Mucosa of descending colon (tissue), 3 donors: ENCODE measurements around the gene HSPA12A. TPM values are rescaled to one million over a fixed set of nuclear protein-coding genes. Genes with fewer than 3 reads are reported as not detected.

ENCODE experiments used
- ATAC-seq: fragments of 200-7000 bp; cut with Tn5 transposase; one replicate; pipeline ENCODE4 v1.9.1; 2020; ENCODE audit warnings: mild to moderate bottlenecking, moderate library complexity
- DNase-seq, 3 donors: peaks; one replicate each; pipeline ENCODE4 v3.0.0-alpha.2; 2020
- H3K36me3 ChIP-seq: fragments of 200-600 bp; one replicate; pipeline ENCODE4 v1.8.0; 2021; ENCODE audit warnings: low read depth, mild to moderate bottlenecking
- H3K4me1 ChIP-seq: fragments of 200-600 bp; one replicate; pipeline ENCODE4 v1.8.0; 2021; ENCODE audit warnings: low read depth, mild to moderate bottlenecking
- H3K4me3 ChIP-seq: fragments of 200-600 bp; one replicate; pipeline ENCODE4 v1.8.0; 2021; ENCODE audit warnings: mild to moderate bottlenecking
- H3K9me3 ChIP-seq: fragments of 200-600 bp; one replicate; pipeline ENCODE4 v1.8.0; 2021; ENCODE audit warnings: mild to moderate bottlenecking
- intact Hi-C, 2 donors: fragments of 100-400 bp; cut with DNase I in 1 of 2; cut with micrococcal nuclease in 1 of 2; formaldehyde crosslinking; loops; one replicate each; pipeline versions ENCODE4 v1.11.0 to v1.11.1; 2022; cut with DNase I, micrococcal nuclease
- total RNA-seq, 3 donors: library from RNA; stranded (reverse); fragmentation: NEBNext Ultra II Directional in 2 of 3; extraction: Animal tissue kit (Norgen Biotek cat#: 25700) in 2 of 3; gene quantifications; one replicate each; pipeline versions ENCODE4 v1.2.1 to v1.2.4, GENCODE V29; 2021 to 2023
- TF ChIP-seq, protein P1 (sequence below): fragments of 200-600 bp; IDR thresholded peaks from one replicate; pipeline ENCODE4 v1.8.0; 2022; ENCODE audit warnings: antibody characterized with exemption, mild to moderate bottlenecking
- donor health status: DM: no; HTN: no; CAD: no; lungs with moderate emphysema.
- donor health status: DM: no; HTN: no; CAD: no.
- donor health status: DM: no; HTN: yes; CAD: no.

Gene HSPA12A
- total RNA-seq, 3 donors from 2014 or later: 7.7 to 20.6 (median 8.8) TPM

DNA sequence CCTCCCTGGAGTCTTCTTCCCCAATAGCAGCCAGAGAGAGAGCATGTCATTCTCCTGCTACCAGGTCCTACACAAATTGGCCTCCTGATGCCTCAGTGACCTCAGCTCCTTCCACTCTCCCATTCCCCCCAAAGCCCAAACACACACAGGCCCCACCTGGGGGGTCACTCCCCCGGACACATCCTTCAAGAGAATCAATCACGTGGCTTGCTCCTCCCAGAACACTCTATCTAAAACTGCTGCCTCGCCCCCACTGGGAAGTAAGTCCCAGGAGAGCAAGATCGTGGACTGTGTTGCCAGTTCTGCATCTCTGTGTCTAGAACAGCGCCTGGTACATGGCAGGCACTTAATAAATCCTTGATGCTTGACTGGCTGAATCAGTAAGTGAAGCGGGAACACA, 2.5 kb upstream of the HSPA12A start:
- H3K4me3 ChIP-seq: no peak overlapping the region
- ATAC-seq: no peak
- intact Hi-C loops: no loop called here
- no peaks in the 10 kb centered on the region for H3K36me3 ChIP-seq
- TF ChIP-seq, protein P1, sequence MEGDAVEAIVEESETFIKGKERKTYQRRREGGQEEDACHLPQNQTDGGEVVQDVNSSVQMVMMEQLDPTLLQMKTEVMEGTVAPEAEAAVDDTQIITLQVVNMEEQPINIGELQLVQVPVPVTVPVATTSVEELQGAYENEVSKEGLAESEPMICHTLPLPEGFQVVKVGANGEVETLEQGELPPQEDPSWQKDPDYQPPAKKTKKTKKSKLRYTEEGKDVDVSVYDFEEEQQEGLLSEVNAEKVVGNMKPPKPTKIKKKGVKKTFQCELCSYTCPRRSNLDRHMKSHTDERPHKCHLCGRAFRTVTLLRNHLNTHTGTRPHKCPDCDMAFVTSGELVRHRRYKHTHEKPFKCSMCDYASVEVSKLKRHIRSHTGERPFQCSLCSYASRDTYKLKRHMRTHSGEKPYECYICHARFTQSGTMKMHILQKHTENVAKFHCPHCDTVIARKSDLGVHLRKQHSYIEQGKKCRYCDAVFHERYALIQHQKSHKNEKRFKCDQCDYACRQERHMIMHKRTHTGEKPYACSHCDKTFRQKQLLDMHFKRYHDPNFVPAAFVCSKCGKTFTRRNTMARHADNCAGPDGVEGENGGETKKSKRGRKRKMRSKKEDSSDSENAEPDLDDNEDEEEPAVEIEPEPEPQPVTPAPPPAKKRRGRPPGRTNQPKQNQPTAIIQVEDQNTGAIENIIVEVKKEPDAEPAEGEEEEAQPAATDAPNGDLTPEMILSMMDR: no peak
- peaks cover 9% of the 10 kb centered on the region for H3K4me1 ChIP-seq
- DNase-seq: no peak
- H3K9me3 ChIP-seq: no peaks in the 10 kb centered on the region

DNA sequence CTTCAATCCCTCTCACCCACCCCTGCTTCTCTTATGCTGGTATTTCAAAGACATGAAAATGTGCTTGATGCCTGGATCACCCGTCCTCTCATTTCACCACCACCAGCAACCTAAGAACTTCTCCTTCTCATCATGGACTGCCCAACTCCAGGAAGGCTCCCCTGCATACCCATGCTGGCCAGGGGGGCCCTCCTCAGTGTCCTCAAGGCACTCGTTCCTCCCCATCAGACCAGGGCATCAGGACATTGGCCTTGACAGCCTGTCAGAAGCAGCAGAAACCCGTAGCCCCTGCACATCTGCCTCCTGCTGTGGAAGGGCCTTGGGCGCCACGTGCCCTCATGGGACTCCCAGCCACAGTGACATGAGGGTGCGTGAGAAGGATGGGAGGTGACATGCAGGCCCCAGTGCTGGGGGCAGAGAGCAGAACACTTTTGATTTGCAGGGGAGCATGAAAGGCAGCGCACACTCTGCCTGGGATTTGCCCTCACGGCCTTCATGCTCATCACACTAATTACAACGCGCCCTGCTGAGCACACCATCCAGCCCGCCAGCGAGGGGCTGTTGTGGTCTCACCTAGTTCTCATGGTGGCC, 1.9 kb upstream of the HSPA12A start:
- intact Hi-C loops: no loop called here
- H3K4me1 ChIP-seq: peaks cover 9% of the 10 kb centered on the region

DNA sequence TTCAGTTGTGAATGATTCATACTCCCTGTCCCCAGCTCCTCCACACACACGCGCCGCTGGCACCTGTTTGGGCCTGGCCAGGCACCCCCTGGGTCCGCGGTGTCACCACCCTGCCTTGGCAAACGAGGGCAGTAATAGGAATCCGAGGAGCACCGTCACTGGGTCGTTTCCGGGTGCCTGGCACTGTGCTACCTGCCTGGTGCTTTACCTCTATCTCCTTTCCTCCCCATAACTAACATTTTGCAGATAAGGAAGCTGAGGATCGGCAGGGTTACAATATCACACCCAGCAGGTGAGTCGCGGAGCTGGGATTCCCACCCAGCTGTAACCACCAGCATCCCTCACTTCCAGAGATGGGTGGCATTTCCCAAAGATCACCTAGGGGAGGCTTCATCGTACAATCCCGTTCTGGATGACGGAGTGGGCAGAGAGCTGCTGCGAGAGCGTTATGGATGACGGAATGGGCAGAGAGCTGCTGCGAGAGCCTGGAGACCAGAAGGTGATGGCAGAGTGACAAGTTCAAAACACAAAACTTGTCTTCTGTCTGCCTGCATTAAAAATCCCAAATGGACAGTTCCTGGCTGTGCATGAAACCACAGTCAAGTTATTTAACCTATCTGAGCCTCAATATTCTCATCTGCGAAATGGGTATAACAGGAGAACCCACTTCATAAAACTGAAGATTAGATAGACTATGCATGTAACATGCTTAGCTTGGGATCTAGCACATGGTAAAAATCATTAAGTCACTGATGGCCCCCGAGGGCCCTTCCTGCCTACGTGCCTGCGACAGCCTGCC, 1.1 kb upstream of the HSPA12A start:
- peaks cover 9% of the 10 kb centered on the region for H3K4me1 ChIP-seq
- DNase-seq (no peak), ATAC-seq (no peak)
- no peaks in the 10 kb centered on the region for H3K9me3 ChIP-seq
- no peaks in the 10 kb centered on the region for H3K36me3 ChIP-seq
- TF ChIP-seq, protein P1: no peak
- peak overlapping the region; percentile 24 for H3K4me3 ChIP-seq
- intact Hi-C loops: no loop called here

More for the DNA sequence above, 1.9 kb upstream of the HSPA12A start:
- no peaks in the 10 kb centered on the region for H3K36me3 ChIP-seq
- H3K9me3 ChIP-seq: no peaks in the 10 kb centered on the region
- ATAC-seq (no peak), DNase-seq (no peak)
- TF ChIP-seq, protein P1: no peak
- H3K4me3 ChIP-seq: no peak overlapping the region

DNA sequence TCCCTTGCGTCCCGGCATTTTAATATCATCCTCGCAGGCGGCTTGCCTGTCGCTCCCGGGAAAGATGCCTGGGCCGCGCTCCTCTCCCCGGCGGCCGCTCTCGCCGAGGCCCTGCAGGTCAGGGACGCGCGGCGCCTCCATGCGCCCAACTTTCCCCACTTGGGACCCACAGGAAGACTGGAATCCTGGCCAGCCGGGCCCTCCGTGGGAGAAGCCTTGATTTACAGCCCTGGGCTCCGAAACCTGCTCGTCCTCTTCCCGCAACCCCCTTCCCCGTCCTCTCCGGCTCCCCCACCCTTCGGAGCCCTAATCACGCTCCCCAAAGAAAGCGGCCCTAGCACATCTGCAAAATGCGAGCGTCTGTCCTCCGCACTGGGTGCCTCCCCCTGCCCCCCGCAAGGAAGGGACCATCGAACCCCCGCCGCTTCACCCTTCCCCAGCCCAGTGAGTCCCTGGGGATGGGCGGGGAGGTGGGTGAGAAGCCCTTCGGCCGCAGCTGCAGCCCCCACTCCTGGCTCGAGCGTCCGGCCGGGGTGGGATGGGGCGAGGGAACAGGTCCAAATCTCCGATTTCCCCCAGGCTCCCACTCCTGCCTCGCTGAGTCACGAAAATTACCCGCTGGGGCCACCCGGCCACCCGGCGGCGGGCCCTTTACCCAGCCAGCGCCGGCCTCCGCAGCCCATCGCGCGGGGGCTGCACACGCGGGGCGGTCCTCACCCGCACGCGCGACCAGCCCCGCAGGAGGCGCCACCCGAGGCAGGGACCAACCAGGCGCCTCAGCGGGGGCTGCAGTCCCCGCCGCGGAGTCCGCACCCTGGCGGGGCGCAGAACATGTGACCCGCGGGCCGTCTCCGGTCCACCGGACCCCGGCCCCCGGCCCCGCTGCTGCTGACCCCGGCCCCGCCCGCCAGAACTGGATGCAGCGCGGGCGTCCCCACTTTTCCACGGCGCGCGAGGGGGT, 695 bp downstream of the HSPA12A start:
- TF ChIP-seq, protein P1: no peak
- DNase-seq (peak in 2 of 3 donors; percentile 32 to 46), ATAC-seq (peak; percentile 1)

DNA sequence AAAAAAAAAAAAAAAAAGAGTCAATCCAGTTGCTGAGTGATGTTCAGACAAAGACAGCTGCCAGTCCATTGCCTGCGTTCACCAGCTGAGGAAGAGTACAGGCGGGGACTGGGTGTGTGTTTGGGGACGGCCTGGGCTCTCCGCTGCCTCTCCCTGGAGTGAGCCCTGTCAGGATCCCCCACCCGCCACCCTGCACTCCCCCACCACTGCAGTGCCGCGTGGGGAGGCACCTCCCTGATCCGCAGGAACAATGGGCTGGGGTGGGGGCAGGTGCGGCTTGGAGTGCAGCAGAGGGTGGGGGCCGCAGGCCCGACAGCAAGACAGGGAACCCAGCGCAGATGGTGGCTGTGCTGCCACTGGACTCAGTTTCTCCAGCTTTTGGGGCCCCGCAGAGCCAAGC, 1.4 kb downstream of the HSPA12A start:
- ATAC-seq (no peak), DNase-seq (peak in 1 of 3 donors; percentile 36)
- H3K4me3 ChIP-seq: no peak overlapping the region
- intact Hi-C loops: no loop called here
- H3K9me3 ChIP-seq: no peaks in the 10 kb centered on the region
- TF ChIP-seq, protein P1: no peak
- H3K36me3 ChIP-seq: no peaks in the 10 kb centered on the region
- H3K4me1 ChIP-seq: peaks cover 9% of the 10 kb centered on the region

More for the DNA sequence above, 695 bp downstream of the HSPA12A start:
- intact Hi-C loops: no loop called here
- H3K36me3 ChIP-seq: no peaks in the 10 kb centered on the region
- H3K4me1 ChIP-seq: peaks cover 9% of the 10 kb centered on the region
- H3K9me3 ChIP-seq: no peaks in the 10 kb centered on the region
- H3K4me3 ChIP-seq: peak overlapping the region; percentile 32
